Measurements from ENCODE around the gene ATXN7L1.

DNA sequence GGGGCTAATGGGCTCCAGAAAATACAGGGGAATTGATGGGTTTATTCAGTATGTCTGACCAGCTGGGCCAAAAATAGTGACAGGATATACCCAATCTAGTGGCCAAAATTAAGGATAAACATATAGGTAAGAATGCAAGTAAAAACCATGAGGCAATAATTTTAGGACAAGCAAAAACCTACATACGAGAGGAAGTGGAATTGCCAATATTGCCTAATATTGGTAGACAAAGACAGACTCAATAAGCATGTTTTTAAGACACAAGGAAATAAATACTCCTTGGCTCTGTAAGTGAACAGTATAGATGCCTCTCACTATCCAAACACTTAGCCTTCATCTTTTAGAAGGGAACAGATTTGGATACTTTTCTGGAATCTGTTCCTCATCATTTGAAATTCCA lies 51.0 kb downstream of the ATXN7L1 start:
- TF ChIP-seq, protein P1, sequence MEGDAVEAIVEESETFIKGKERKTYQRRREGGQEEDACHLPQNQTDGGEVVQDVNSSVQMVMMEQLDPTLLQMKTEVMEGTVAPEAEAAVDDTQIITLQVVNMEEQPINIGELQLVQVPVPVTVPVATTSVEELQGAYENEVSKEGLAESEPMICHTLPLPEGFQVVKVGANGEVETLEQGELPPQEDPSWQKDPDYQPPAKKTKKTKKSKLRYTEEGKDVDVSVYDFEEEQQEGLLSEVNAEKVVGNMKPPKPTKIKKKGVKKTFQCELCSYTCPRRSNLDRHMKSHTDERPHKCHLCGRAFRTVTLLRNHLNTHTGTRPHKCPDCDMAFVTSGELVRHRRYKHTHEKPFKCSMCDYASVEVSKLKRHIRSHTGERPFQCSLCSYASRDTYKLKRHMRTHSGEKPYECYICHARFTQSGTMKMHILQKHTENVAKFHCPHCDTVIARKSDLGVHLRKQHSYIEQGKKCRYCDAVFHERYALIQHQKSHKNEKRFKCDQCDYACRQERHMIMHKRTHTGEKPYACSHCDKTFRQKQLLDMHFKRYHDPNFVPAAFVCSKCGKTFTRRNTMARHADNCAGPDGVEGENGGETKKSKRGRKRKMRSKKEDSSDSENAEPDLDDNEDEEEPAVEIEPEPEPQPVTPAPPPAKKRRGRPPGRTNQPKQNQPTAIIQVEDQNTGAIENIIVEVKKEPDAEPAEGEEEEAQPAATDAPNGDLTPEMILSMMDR (conservative IDR thresholded peaks at IDR 0.05; ENCODE audit: low read depth, low read length) = no peak
- TF ChIP-seq, protein P2, sequence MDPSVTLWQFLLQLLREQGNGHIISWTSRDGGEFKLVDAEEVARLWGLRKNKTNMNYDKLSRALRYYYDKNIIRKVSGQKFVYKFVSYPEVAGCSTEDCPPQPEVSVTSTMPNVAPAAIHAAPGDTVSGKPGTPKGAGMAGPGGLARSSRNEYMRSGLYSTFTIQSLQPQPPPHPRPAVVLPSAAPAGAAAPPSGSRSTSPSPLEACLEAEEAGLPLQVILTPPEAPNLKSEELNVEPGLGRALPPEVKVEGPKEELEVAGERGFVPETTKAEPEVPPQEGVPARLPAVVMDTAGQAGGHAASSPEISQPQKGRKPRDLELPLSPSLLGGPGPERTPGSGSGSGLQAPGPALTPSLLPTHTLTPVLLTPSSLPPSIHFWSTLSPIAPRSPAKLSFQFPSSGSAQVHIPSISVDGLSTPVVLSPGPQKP (IDR thresholded peaks at IDR 0.05; ENCODE audit: borderline replicate concordance, low read depth, low read length) = no peak

Measured in IMR-90 (cell line).